Immature natural killer cell (primary cell): ENCODE measurements around the gene AKAP13. TPM values are rescaled to one million over a fixed set of nuclear protein-coding genes. Genes with fewer than 3 reads are reported as not detected.

Experiments
- DNase-seq, 3 donors: peaks; one replicate each; pipeline ENCODE4 v3.0.0; 2022; ENCODE audit warnings: mixed read lengths in 1 of 3
- H3K27ac Mint-ChIP-seq, 6 donors: one replicate each; pipeline ENCODE4 v1.8.0; 2020; ENCODE audit warnings: mixed read lengths in 6 of 6, mild to moderate bottlenecking in 5 of 6, inconsistent platforms in 4 of 6, moderate library complexity in 3 of 6
- H3K27me3 Mint-ChIP-seq, 3 donors: one replicate each; pipeline ENCODE4 v1.8.0; 2020 to 2021; ENCODE audit warnings: low read depth in 3 of 3, mild to moderate bottlenecking in 3 of 3, mixed read lengths in 3 of 3, moderate library complexity in 3 of 3, inconsistent platforms in 1 of 3
- H3K36me3 Mint-ChIP-seq, 3 donors: one replicate each; pipeline ENCODE4 v1.8.0; 2020; ENCODE audit warnings: mixed read lengths in 3 of 3, inconsistent platforms in 2 of 3, mild to moderate bottlenecking in 2 of 3
- H3K4me1 Mint-ChIP-seq, 2 donors: one replicate each; pipeline ENCODE4 v1.8.0; 2020; ENCODE audit warnings: inconsistent platforms in 2 of 2, mild to moderate bottlenecking in 2 of 2, mixed read lengths in 2 of 2, moderate library complexity in 1 of 2
- H3K4me3 Mint-ChIP-seq, 5 donors: one replicate each; pipeline ENCODE4 v1.8.0; 2020; ENCODE audit warnings: mild to moderate bottlenecking in 5 of 5, mixed read lengths in 5 of 5, inconsistent platforms in 3 of 5, moderate library complexity in 3 of 5
- H3K9me3 Mint-ChIP-seq, 6 donors: one replicate each; pipeline ENCODE4 v1.8.0; 2020; ENCODE audit warnings: mild to moderate bottlenecking in 6 of 6, mixed read lengths in 6 of 6, inconsistent platforms in 4 of 6, moderate library complexity in 3 of 6
- polyA plus RNA-seq, 3 donors: library from polyadenylated mRNA; unstranded; fragments of 300-500 nt; fragmentation: Illumina TruSeq; gene quantifications; one replicate each; pipeline ENCODE4 v1.2.3, GENCODE V29; 2021

The AKAP13 gene
- polyA plus RNA-seq, 3 donors from 2014 or later: 104 to 327 (median 112) TPM

GRCh38 chr15:85676342-85677098 is 296.1 kb downstream of the AKAP13 start:
- DNase-seq: no peak
- H3K4me1 Mint-ChIP-seq: no peaks in the 10 kb centered on the region
- peaks cover 18 to 35% (median 20%) of the 10 kb centered on the region in 3 donors for H3K36me3 Mint-ChIP-seq
- H3K27ac Mint-ChIP-seq: peak overlapping the region in 3 of 6 donors; percentile 24 to 73 (median 38)
- H3K27me3 Mint-ChIP-seq: peaks cover 0 to 3% (median 1%) of the 10 kb centered on the region in 3 donors
- no peak overlapping the region for H3K4me3 Mint-ChIP-seq
- H3K9me3 Mint-ChIP-seq: no peaks in the 10 kb centered on the region

- Mint-ChIP-seq H3K36me3 (peaks cover 16 to 37% (median 21%) of the 10 kb centered on the region in 3 donors), H3K27me3 (peaks cover 0 to 1% (median 0%) of the 10 kb centered on the region in 3 donors), H3K4me1 (no peaks in the 10 kb centered on the region), H3K4me3 (no peak overlapping the region), H3K27ac (no peak overlapping the region), H3K9me3 (no peaks in the 10 kb centered on the region)
- no peak for DNase-seq
Measured at GRCh38 chr15:85679231-85679630, 298.8 kb downstream of the AKAP13 start.

GRCh38 chr15:85681386-85681785 is 301.0 kb downstream of the AKAP13 start:
- Mint-ChIP-seq H3K27ac (no peak overlapping the region), H3K9me3 (no peaks in the 10 kb centered on the region), H3K36me3 (peaks cover 19 to 41% (median 20%) of the 10 kb centered on the region in 3 donors)

GRCh38 chr15:85684174-85684710 is 303.8 kb downstream of the AKAP13 start:
- Mint-ChIP-seq H3K27ac (peak overlapping the region in 2 of 6 donors; percentile 18 to 54), H3K4me1 (peaks cover 20 to 25% of the 10 kb centered on the region in 2 donors), H3K9me3 (no peaks in the 10 kb centered on the region), H3K36me3 (peaks cover 14 to 33% (median 14%) of the 10 kb centered on the region in 3 donors), H3K27me3 (no peaks in the 10 kb centered on the region), H3K4me3 (no peak overlapping the region)
- DNase-seq: no peak

More at GRCh38 chr15:85681386-85681785, 301.0 kb downstream of the AKAP13 start:
- no peaks in the 10 kb centered on the region for H3K4me1 Mint-ChIP-seq
- DNase-seq: no peak
- peaks cover 0 to 1% (median 0%) of the 10 kb centered on the region in 3 donors for H3K27me3 Mint-ChIP-seq
- H3K4me3 Mint-ChIP-seq: no peak overlapping the region

- Mint-ChIP-seq H3K9me3 (no peaks in the 10 kb centered on the region), H3K27me3 (peaks cover under 1 to 3% (median 3%) of the 10 kb centered on the region in 3 donors), H3K27ac (peak overlapping the region in 1 of 6 donors; percentile 16), H3K4me3 (no peak overlapping the region), H3K4me1 (peaks cover 27 to 36% of the 10 kb centered on the region in 2 donors), H3K36me3 (peaks cover 12 to 31% (median 18%) of the 10 kb centered on the region in 3 donors)
- no peak for DNase-seq
Measured at GRCh38 chr15:85685356-85685755, 305.0 kb downstream of the AKAP13 start.

GRCh38 chr15:85687329-85687728 is 306.9 kb downstream of the AKAP13 start:
- Mint-ChIP-seq H3K4me3 (no peak overlapping the region), H3K27ac (peak overlapping the region; percentile 51 to 87 (median 87)), H3K9me3 (no peaks in the 10 kb centered on the region), H3K27me3 (peaks cover 5 to 14% (median 14%) of the 10 kb centered on the region in 3 donors), H3K36me3 (peaks cover 12 to 27% (median 18%) of the 10 kb centered on the region in 3 donors), H3K4me1 (peaks cover 46 to 56% of the 10 kb centered on the region in 2 donors)
- no peak for DNase-seq

GRCh38 chr15:85688711-85689110 is 308.3 kb downstream of the AKAP13 start:
- Mint-ChIP-seq H3K36me3 (peaks cover 12 to 28% (median 18%) of the 10 kb centered on the region in 3 donors), H3K9me3 (no peaks in the 10 kb centered on the region), H3K4me3 (peak overlapping the region; percentile 96 to 99 (median 99)), H3K27ac (peak overlapping the region; percentile 97 to 100 (median 99)), H3K27me3 (peaks cover 8 to 20% (median 20%) of the 10 kb centered on the region in 3 donors), H3K4me1 (peaks cover 59 to 69% of the 10 kb centered on the region in 2 donors)
- DNase-seq: peak in 2 of 3 donors; percentile 24 to 32

GRCh38 chr15:85689729-85690128 is 309.3 kb downstream of the AKAP13 start:
- peak; percentile 74 to 85 (median 80) for DNase-seq
- Mint-ChIP-seq H3K9me3 (no peaks in the 10 kb centered on the region), H3K27me3 (peaks cover 8 to 20% (median 20%) of the 10 kb centered on the region in 3 donors), H3K27ac (peak overlapping the region; percentile 97 to 100 (median 99)), H3K36me3 (peaks cover 4 to 28% (median 17%) of the 10 kb centered on the region in 3 donors), H3K4me3 (peak overlapping the region; percentile 96 to 99 (median 99)), H3K4me1 (peaks cover 68 to 80% of the 10 kb centered on the region in 2 donors)

- H3K27ac Mint-ChIP-seq: peak overlapping the region; percentile 97 to 100 (median 99)
- peaks cover 75 to 89% of the 10 kb centered on the region in 2 donors for H3K4me1 Mint-ChIP-seq
- DNase-seq: peak; percentile 43 to 53 (median 52)
- H3K27me3 Mint-ChIP-seq: peaks cover 8 to 20% (median 20%) of the 10 kb centered on the region in 3 donors
- no peaks in the 10 kb centered on the region for H3K9me3 Mint-ChIP-seq
- H3K36me3 Mint-ChIP-seq: peaks cover 6 to 33% (median 20%) of the 10 kb centered on the region in 3 donors
- H3K4me3 Mint-ChIP-seq: peak overlapping the region; percentile 96 to 99 (median 99)
Measured at GRCh38 chr15:85690561-85691231, 310.3 kb downstream of the AKAP13 start.

- H3K36me3 Mint-ChIP-seq: peaks cover 11 to 31% (median 22%) of the 10 kb centered on the region in 3 donors
- no peaks in the 10 kb centered on the region for H3K9me3 Mint-ChIP-seq
- H3K4me3 Mint-ChIP-seq: peak overlapping the region; percentile 96 to 99 (median 99)
- peaks cover 81 to 96% of the 10 kb centered on the region in 2 donors for H3K4me1 Mint-ChIP-seq
- DNase-seq: peak; percentile 53 to 60 (median 56)
- H3K27ac Mint-ChIP-seq: peak overlapping the region; percentile 97 to 100 (median 99)
- H3K27me3 Mint-ChIP-seq: peaks cover 8 to 20% (median 20%) of the 10 kb centered on the region in 3 donors
Measured at GRCh38 chr15:85691350-85692240, 311.2 kb downstream of the AKAP13 start.

- Mint-ChIP-seq H3K27ac (peak overlapping the region; percentile 97 to 100 (median 99)), H3K9me3 (no peaks in the 10 kb centered on the region), H3K27me3 (peaks cover 8 to 20% (median 20%) of the 10 kb centered on the region in 3 donors), H3K4me1 (peaks cover 82 to 95% of the 10 kb centered on the region in 2 donors), H3K4me3 (peak overlapping the region; percentile 96 to 99 (median 99)), H3K36me3 (peaks cover 11 to 36% (median 26%) of the 10 kb centered on the region in 3 donors)
- DNase-seq: peak in 1 of 3 donors; percentile 25
Measured at GRCh38 chr15:85692321-85692720, 311.9 kb downstream of the AKAP13 start.

- Mint-ChIP-seq H3K4me1 (peaks cover 79 to 95% of the 10 kb centered on the region in 2 donors), H3K4me3 (peak overlapping the region; percentile 96 to 99 (median 99)), H3K27ac (peak overlapping the region; percentile 97 to 100 (median 99)), H3K36me3 (peaks cover 11 to 41% (median 26%) of the 10 kb centered on the region in 3 donors), H3K9me3 (no peaks in the 10 kb centered on the region), H3K27me3 (peaks cover 8 to 20% (median 20%) of the 10 kb centered on the region in 3 donors)
- peak; percentile 79 to 86 (median 84) for DNase-seq
Measured at GRCh38 chr15:85692873-85693272, 312.5 kb downstream of the AKAP13 start.
